HG03196 (cell line): ENCODE measurements around the gene SIK2.
"Not testable (repeated sequence)": the region's sequence is repeated elsewhere in the genome, so short reads cannot be mapped to it uniquely, and the experiment has no call there.

Experiments
- ATAC-seq: cut with Tn5 transposase; IDR thresholded peaks from one replicate; pipeline ENCODE4 v1.9.1; 2021; ENCODE audit not compliant: unreplicated experiment

SIK2 gene

DNA sequence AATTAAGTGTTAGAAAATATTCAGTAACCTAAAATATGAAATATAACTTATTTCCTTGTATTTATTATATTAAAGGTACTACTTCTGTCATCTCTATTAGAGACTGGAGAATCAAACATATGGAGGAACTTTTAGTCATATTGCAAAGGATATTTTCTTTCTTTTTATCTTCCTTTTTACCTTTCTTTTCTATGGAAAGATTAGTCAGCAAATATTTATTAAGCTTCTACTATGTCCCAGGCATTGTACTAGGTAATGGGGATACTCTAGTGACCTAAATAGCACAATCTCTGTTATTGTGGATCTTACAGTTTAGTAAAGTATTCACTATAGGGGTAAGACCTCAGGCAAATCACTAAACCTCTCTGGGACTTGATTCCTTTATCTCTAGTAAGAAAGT is 18.3 kb downstream of the SIK2 start:
- ATAC-seq, result no peak

GRCh38 chr11:111623527-111624030 is 21.3 kb downstream of the SIK2 start:
- ATAC-seq, result peak; percentile 75

- no peak for ATAC-seq
These were observed 22.4 kb downstream of the SIK2 start for GRCh38 chr11:111624608-111625007.

DNA sequence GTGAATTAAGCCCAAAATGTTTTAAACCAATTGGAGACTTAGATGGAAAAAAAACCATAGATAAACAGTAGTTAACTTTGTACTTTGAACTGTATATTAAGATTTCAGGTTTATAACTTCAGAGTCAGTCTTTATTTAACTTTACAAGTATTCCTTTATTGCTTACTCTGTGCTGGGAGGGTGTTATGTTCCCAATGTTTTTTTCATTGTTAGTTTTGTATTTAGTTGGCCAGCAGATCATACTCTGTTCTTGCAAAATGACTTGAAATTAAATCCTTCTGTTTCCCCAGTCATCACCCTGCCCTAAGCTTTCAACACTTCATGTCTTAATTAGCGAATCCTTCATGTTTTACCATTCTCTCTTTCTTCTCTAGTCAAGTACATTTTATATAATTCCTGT is 25.3 kb downstream of the SIK2 start:
- no peak for ATAC-seq

- ATAC-seq, result no peak
These were observed 27.2 kb downstream of the SIK2 start for GRCh38 chr11:111629499-111629898.

- ATAC-seq, result no peak
These were observed 28.9 kb downstream of the SIK2 start for GRCh38 chr11:111631024-111631665.

- no peak for ATAC-seq
These were observed 29.4 kb downstream of the SIK2 start for GRCh38 chr11:111631666-111632039.

GRCh38 chr11:111632516-111633220 is 30.4 kb downstream of the SIK2 start:
- ATAC-seq, result no peak

DNA sequence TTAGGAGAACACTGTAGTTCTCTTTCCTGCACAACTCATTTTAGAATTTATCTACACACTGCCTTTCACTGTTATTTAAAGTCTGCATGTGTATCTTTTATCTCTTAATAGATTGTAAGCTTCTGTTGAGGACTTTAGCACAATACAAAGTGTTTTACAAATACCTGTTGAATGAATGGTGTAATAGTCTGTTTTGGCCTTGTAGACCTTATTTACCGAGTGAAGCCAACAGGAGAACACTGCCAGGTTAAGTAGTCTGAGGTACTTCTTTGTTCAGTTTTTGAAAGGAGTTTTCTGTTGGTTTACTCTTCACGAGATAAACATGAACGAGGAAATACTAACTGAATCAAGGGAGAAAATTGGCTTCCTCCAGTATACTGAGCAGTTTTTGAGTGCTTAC is 31.0 kb downstream of the SIK2 start:
- no peak for ATAC-seq

GRCh38 chr11:111633756-111634362 is 31.6 kb downstream of the SIK2 start:
- no peak for ATAC-seq

DNA sequence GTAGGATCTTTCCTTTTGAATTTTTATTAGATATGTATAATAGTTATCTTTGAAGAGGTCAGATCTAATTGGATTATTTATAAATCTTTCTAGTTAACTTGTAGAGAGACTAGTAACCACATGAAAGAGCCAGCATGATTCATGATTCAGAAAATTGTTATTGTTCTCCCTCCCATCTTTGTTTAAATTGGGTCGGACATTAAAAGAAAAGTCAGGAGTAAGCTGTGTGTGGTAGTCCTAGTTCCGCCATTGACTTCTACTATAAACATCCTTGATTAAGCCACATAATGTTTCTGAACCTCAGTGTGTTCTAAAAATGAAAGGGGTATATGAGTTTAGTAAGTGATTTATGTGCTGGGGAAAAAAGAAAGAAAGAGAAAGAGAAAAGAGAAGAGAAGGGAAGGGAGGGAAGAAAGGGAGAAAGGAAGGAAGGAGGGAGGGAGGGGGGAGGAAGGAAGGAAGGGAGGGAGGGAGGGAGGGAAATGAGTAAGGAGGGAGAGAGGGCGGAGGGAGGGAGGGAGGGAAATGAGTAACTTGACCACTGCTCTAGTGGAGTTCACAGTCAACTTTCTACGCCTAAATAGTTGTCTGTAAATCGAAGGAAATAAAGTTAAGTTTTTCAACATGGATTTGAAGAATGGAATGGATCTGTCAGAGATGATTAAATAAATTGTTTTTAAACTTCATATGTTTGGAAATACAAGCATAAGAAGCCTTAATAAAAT is 32.9 kb downstream of the SIK2 start:
- no peak for ATAC-seq

GRCh38 chr11:111635706-111636045 is 33.4 kb downstream of the SIK2 start:
- ATAC-seq, result no peak

GRCh38 chr11:111637885-111638284 is 35.6 kb downstream of the SIK2 start:
- ATAC-seq, result no peak

- ATAC-seq, result no peak
These were observed 37.1 kb downstream of the SIK2 start for GRCh38 chr11:111639226-111639925.

DNA sequence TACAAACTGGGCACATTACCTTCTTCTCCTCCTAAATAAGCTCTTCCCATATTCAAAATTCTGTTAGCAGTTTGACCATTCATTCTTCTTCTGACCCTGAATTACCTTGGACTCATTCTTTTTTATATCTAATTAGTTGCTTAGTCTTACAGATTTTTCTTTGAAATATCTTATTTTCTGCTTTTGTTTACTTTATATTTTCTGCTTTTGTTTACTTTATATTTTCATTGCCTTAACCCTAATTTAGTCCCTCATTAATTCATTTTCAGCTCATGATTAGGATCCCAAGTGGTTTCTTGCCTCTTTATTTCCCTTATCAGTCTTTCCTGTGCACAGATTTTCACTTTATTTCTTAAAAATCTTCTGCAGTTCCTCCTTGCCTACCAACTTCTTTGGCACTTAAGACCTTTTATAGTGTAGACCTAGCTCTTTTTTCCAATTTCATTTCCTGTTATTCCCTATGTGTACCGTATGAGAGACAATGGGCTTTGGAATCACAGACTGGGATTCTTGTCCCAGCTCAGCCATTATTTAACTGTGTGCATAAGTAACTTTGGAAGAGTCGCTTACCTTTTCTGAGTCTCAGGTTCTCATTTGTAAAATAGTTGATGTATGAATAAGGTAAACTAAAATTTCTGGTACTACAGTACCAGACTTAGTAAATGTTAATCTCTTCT is 39.2 kb downstream of the SIK2 start:
- ATAC-seq, result no peak

- no peak for ATAC-seq
These were observed 40.3 kb downstream of the SIK2 start for GRCh38 chr11:111642542-111642941.

DNA sequence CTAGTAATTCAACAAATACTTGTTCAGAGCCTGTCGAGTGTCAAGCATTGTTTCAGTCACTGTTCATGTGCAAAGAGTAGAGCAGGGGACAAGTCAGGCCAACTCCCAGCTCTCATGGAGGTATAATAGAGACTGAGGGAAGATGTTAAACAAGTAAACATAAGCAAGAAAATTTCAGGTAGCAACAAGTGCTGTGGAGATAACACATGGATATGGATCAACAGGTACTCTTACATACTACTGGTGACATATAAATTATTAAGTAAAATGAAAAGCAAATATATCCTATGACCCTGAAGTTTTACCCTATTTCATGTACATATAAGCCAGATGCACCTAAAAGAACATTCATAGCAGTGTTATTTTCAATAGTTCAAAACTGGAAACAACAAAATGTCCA is 42.7 kb downstream of the SIK2 start:
- ATAC-seq, result no peak

DNA sequence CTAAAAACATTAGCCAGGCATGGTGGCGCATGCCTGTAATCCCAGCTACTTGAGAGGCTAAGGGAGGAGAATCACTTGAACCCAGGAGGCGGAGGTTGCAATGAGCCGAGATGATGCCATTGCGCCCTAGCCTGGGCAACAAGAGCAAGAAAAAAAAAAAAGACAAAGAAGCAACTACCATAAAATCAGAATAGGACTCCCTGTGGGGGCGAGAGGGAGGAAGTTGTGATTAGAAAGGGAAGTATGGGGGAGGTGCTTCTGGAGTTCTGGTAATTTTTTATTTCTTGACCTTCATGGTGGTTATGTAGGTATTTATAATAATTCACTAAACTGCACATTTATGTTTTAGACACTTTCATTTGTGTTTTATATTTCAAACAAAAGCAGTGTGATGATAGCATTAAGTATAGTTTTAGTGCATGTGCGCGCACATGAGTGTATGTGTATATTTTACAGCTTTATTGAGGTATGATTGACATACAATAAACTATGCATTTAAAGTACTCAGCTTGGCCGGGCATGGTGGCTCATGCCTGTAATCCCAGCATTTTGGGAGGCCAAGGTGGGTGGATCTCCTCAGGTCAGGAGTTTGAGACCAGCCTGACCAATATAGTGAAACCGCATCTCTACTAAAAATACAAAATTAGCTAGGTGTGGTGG is 43.5 kb downstream of the SIK2 start:
- ATAC-seq, result no peak

DNA sequence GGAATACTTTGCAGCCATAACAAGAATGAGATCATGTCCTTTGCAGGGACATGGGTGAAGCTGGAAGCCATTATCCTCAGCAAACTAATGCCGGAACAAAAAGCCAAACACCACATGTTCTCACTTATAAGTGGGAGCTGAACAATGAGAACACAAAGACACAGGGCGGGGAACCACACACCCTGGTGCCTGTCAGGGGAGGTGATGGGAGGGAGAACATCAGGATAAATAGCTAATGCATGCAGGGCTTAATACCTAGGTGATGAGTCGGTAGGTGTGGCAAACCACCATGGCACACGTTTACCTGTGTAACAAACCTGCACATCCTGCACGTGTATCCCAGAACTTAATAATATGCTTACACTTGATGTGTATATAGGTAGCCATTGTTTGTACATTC is 49.1 kb downstream of the SIK2 start:
- not testable (repeated sequence) for ATAC-seq

GRCh38 chr11:111652184-111652583 is 49.9 kb downstream of the SIK2 start:
- ATAC-seq, result no peak
